HG02938 (cell line): Measurements from ENCODE around the gene SRA1.
A peak's percentile ranks its signal among the peaks of the same experiment; 100 is the strongest.
"Not testable (repeated sequence)": the region's sequence is repeated elsewhere in the genome, so short reads cannot be mapped to it uniquely, and the experiment has no call there.

Experiments used
- ATAC-seq: cut with Tn5 transposase; IDR thresholded peaks from one replicate; pipeline ENCODE4 v1.9.1; 2021; ENCODE audit warnings: mild to moderate bottlenecking, moderate library complexity; ENCODE audit not compliant: unreplicated experiment

SRA1 gene

DNA sequence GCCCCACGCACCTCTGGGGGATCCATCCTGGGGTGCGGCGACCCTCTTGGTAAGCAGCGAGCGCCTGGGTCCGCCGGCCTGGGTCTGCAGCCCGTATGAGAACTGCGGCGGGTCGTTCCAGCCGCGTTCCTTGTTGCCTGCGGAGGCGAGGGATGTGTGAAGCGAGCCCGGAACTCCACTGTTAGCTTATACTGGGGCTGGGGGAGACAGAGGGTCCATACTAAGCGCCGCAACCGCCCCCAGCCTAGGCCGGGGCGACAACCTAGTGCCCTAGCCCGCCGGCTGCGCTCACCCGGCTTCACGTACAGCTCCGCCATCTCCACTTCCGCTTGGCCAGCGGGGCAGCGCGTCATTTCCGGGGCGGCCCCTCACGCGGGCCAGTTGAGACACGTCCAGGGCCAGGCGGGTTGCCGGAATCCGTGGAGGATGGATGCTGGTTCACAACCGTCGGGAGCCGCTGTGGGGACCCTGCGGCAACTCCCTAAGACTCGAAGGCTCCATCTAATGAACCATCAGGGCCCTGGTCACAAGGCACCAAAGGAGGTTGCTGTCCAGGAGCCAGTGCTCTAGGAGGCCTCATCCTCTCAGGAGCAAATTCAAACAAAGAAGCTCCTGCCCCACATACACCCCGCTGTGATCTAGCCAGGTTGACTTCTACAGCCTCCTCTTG is at the start of gene SRA1:
TSS of gene SRA1 (minus strand) at position 338 of the 670 bp plus-strand sequence. CDS start at position 317, 21 bp downstream.
- ATAC-seq = peak; percentile 91

DNA sequence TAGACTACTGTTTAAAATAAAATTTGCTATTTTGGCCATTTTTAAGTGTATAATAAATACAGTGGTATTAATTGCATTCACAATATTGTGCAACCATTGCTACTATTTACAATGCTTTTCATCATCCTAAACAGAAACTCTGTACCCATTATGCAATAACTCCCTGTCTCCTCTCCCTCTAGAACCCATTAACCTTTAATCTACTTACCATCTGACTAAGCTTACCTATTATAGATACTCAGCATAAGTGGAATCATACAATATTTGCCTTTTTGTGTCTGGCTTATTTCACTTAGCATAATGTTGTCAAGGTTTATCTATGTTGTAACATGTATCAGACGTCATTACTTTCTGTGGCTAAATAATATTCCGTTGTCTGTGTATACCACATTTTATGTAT is 49.8 kb upstream of the SRA1 start:
- ATAC-seq = no peak

DNA sequence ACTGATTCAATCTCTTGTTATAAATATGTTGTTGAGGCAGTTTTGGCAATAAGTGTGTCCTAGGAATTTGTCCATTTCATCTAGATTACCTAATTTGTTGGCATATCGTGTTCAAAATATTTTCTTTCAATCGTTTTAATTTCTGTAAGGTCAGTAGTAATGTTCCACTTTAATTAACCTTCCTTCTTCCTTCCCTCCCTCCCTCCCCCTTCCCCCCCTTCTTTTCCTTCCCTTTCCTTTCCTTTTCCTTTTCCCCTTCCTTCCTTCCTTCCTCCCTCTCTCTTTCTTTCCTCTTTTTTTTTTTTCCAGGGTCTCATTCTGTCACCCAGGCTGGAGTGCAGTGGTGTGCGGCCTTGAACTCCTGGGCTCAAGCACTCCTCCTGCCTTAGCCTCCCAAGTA is 48.6 kb upstream of the SRA1 start:
- no peak for ATAC-seq

DNA sequence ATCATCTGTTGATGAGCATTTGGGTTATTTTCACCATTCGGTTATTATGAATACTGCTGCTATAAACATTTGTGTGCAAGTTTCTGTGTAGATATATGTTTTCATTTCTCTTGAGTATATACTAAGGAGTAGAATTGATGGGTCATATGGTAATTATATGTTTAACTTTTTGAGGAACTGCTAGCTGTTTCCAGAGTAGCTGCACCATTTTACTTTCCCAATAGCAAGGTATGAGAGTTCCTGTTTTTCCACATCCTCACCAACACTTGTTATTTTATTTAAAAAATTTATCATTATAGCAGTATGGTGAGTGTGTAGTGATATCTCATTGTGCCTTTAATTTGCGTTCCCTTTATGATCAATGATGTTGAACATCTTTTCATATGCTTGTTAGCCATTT is 46.5 kb upstream of the SRA1 start:
- no peak for ATAC-seq

GRCh38 chr5:140603446-140603698 is 46.1 kb upstream of the SRA1 start:
- not testable (repeated sequence) for ATAC-seq

DNA sequence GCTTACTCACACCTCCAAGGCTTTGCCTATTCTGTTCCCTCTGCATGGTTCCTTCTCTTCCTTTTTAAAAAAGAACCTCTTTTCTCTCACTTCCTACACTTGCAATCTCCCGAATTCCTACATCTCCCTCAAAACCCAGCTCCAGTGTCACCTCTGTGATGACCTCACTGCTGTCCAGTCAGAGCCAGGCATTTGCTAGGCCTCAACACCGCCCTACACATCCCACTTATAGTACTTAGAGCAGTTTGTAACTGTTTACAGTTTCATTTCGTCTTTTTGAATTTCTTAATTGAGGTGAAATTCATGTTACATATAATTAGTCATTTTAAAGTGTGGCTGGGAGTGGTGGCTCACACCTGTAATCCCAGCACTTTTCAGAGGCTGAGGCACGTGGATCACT is 44.9 kb upstream of the SRA1 start:
- ATAC-seq = no peak

DNA sequence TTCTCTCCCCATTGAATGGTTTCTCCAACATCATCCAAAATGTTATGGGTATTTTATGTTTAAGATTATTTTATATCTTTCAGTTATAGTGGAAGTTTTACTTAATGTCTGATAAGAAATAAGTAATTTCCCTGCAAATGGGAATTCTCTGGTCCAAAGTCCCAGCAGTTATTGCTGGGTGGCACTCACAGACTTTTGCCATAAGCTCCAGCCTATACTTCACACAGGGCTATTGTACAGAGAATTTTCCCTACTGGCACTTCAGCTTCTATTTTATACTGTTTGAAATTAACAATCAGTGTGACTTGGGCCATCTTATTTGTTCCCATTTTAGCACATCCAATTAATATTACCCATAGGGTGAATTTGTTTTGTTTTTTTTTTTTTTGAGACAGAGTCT is 42.8 kb upstream of the SRA1 start:
- no peak for ATAC-seq

DNA sequence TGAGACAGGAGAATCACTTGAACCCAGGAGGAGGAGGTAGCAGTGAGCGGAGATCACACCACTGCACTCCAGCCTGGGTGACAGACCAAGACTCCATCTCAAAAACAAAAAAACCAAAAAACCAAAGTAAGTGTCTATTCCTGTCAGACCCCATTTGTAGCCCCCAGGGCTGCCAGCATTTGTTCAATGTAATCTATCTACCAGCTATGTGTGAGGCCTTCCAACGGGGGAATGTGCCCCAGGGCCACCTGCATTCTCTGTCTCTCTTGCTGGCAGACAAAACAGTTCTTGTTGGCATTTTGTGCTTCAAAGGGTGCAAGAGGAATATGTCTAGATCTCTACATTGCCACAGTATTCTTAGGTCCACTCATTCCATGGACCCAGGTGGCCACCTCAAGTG is 41.6 kb upstream of the SRA1 start:
- ATAC-seq = no peak

GRCh38 chr5:140596321-140596741 is 39.1 kb upstream of the SRA1 start:
- ATAC-seq = no peak

GRCh38 chr5:140595538-140596300 is 38.4 kb upstream of the SRA1 start:
- ATAC-seq = no peak

GRCh38 chr5:140594169-140594568 is 36.9 kb upstream of the SRA1 start:
- ATAC-seq = no peak

DNA sequence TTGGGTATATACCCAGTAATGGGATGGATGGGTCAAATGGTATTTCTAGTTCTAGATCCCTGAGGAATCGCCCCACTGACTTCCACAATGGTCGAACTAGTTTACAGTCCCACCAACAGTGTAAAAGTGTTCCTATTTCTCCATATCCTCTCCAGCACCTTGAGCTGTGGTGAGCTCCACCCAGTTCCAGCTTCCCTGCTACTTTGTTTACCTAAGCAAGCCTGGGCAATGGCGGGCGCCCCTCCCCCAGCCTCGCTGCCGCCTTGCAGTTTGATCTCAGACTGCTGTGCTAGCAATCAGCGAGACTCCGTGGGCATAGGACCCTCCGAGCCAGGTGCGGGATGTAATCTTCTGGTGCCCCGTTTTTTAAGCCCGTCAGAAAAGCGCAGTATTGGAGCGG is 35.8 kb upstream of the SRA1 start:
- ATAC-seq = not testable (repeated sequence)

GRCh38 chr5:140591747-140592372 is 34.6 kb upstream of the SRA1 start:
- no peak for ATAC-seq

DNA sequence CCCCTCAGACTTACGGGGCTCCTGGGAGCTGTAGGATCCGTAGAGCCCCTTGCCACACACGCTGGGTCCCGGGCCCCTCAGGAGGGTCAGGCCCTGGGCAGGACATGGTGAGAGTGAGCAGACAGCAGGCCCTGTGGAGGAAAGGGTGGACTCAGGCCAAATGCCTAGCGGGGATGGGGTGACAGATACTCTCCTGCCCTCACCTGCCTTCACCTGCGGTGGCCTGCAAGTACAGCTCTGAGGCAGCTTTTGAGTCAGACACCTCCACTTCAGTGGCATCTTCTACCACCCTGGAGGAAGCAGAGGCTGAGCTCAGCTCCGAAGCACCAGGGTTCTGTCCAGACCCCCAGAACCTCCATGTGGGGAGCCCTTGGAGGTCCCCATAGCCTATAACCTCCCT is 33.6 kb upstream of the SRA1 start:
- no peak for ATAC-seq

DNA sequence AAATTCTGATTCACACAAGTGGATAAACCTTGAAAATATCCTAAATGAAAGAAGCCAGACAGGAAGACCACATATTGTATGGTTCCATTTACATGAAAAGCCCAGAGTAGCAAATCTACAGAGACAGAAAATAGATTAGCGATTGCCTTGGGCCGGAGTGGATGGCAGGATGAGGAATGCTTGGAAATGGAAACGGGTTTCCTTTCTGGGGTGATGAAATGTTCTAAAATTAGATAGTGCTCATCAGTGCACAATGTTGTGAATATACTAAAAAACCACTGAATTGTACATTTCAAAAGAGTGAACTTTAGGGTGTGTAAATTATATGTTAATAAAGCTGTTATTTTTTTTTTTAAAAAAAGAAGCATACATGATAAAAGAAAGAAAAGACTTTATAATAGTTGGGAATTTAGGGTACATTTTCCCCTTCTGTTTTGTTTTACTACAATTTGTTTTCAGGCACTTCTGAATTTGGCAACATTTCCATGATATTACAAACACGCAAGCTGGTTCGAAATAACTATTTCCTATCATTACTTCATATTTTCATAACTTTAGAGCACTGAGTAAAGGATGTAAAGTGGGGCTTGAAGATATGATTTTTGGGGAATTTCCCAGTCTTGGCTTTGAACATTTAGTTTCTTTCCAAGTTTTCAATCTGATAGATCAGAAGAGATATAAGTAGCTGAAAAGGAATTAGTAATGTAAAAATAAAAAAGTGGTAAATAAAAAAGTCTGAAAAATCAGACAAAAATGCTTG is 31.2 kb upstream of the SRA1 start:
- ATAC-seq = no peak

DNA sequence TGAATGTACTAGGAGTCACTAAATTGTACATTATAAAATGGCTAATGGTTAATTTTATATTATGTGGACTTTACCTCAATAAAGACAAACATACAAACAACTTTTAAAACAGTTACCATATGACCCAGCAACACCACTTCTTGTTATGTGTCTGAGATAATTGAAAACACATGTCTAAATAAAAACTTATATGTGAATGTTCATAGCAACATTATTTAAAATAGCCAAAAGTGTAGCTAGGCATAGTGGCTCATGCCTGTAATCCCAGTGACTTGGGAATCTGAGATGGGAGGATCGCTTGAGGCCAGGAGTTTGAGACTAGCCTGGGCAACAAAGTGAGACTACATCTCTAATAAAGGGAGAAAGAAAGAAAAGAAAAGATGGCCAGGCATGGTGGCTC is 30.2 kb upstream of the SRA1 start:
- ATAC-seq = no peak

- ATAC-seq = not testable (repeated sequence)
Measured at GRCh38 chr5:140579188-140579747, 22.0 kb upstream of the SRA1 start.

GRCh38 chr5:140576776-140577201 is 19.5 kb upstream of the SRA1 start:
- no peak for ATAC-seq

DNA sequence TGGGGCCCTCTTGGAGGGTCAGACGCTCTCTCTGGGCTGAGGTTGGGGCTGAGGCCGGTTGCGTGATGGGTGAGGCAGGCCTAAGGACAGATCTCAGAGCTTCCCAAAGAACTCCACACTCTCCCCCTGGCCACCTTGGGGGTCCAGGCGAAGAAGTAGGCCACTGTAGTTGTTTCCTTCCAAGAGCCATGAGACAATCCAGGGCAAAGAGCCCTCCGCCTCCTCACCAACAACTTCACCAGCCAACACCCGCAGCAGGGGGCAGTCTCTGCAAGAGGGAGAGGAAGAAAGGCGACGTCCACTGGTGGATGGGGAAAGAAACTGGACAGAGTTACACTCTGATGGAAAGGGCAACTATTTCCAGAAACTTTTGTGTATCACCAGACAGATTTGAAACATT is 18.0 kb upstream of the SRA1 start:
- no peak for ATAC-seq

GRCh38 chr5:140574165-140574564 is 16.9 kb upstream of the SRA1 start:
- ATAC-seq = no peak

GRCh38 chr5:140573683-140574082 is 16.4 kb upstream of the SRA1 start:
- ATAC-seq = no peak
